ENCODE results near the gene ARHGEF3. TPM values are rescaled to one million over a fixed set of nuclear protein-coding genes. Genes with fewer than 3 reads are reported as not detected.

Gene ARHGEF3
- total RNA-seq, 1 donor from 2014 or later, result 6.9 TPM

DNA sequence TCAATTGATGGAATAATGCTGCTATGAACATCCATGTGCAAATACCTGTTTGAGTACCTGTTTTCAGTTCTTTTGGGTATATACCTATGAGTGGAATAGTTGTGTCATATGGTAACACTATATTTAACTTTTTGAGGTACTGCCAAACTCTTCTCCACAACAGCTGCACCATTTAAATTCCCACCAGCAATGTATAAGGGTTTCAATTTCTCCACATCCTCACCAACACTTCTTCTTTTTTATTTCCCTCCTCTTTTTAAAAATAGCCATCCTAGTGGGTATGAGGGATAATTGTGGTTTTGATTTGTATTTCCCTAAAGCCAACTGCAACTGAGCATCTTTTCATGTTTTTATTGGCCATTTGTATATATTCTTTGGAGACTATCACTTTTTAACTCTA is 31.3 kb upstream of the ARHGEF3 start:
- TF ChIP-seq, protein P1, sequence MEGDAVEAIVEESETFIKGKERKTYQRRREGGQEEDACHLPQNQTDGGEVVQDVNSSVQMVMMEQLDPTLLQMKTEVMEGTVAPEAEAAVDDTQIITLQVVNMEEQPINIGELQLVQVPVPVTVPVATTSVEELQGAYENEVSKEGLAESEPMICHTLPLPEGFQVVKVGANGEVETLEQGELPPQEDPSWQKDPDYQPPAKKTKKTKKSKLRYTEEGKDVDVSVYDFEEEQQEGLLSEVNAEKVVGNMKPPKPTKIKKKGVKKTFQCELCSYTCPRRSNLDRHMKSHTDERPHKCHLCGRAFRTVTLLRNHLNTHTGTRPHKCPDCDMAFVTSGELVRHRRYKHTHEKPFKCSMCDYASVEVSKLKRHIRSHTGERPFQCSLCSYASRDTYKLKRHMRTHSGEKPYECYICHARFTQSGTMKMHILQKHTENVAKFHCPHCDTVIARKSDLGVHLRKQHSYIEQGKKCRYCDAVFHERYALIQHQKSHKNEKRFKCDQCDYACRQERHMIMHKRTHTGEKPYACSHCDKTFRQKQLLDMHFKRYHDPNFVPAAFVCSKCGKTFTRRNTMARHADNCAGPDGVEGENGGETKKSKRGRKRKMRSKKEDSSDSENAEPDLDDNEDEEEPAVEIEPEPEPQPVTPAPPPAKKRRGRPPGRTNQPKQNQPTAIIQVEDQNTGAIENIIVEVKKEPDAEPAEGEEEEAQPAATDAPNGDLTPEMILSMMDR (IDR thresholded peaks at IDR 0.05), result no peak

GRCh38 chr3:56831572-56831971 is 29.8 kb upstream of the ARHGEF3 start:
- no peak overlapping the region for H3K27ac Mint-ChIP-seq (ENCODE audit: unreplicated experiment)
- H3K4me1 Mint-ChIP-seq (ENCODE audit: low read depth), result peaks cover 13% of the 10 kb centered on the region
- no peaks in the 10 kb centered on the region for H3K36me3 Mint-ChIP-seq (ENCODE audit: low read depth)
- TF ChIP-seq, protein P1 (IDR thresholded peaks at IDR 0.05), result no peak
- H3K4me3 Mint-ChIP-seq (ENCODE audit: unreplicated experiment), result no peak overlapping the region
- DNase-seq (ENCODE audit: low spot score), result no peak
- no peaks in the 10 kb centered on the region for H3K27me3 Mint-ChIP-seq (ENCODE audit: low read depth)
- H3K9me3 Mint-ChIP-seq (ENCODE audit: low read depth), result no peaks in the 10 kb centered on the region

More for the DNA sequence above, 31.3 kb upstream of the ARHGEF3 start:
- Mint-ChIP-seq H3K9me3 (ENCODE audit: low read depth) (no peaks in the 10 kb centered on the region), H3K4me3 (ENCODE audit: unreplicated experiment) (no peak overlapping the region), H3K27ac (ENCODE audit: unreplicated experiment) (no peak overlapping the region), H3K27me3 (ENCODE audit: low read depth) (no peaks in the 10 kb centered on the region), H3K4me1 (ENCODE audit: low read depth) (peaks cover 13% of the 10 kb centered on the region), H3K36me3 (ENCODE audit: low read depth) (no peaks in the 10 kb centered on the region)
- DNase-seq (ENCODE audit: low spot score), result no peak

DNA sequence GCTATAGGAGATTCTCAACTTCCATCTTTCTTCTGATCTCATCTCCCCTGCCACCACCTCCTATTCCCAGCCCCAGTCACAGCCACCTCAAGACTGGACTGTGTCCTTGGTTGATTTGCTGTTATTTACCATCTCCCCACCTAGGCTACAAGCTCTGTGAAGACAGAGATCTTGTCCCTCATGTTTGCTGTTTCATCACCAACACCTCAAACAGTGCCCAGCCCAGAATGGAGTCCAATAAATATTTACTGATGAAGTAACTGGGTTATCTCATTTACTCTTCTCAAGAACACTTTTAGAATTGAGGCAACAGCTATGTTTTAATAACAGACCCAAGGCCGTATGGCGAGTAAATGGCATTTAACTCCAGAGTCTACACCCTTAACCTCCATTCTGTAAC is 29.1 kb upstream of the ARHGEF3 start:
- H3K4me3 Mint-ChIP-seq (ENCODE audit: unreplicated experiment), result no peak overlapping the region
- DNase-seq (ENCODE audit: low spot score), result no peak
- H3K4me1 Mint-ChIP-seq (ENCODE audit: low read depth), result peaks cover 10% of the 10 kb centered on the region
- H3K27me3 Mint-ChIP-seq (ENCODE audit: low read depth), result peaks cover under 1% of the 10 kb centered on the region
- H3K27ac Mint-ChIP-seq (ENCODE audit: unreplicated experiment), result no peak overlapping the region
- no peaks in the 10 kb centered on the region for H3K9me3 Mint-ChIP-seq (ENCODE audit: low read depth)
- no peaks in the 10 kb centered on the region for H3K36me3 Mint-ChIP-seq (ENCODE audit: low read depth)
- TF ChIP-seq, protein P1 (IDR thresholded peaks at IDR 0.05), result no peak

GRCh38 chr3:56829533-56829932 is 27.8 kb upstream of the ARHGEF3 start:
- H3K4me3 Mint-ChIP-seq (ENCODE audit: unreplicated experiment), result no peak overlapping the region
- TF ChIP-seq, protein P1 (IDR thresholded peaks at IDR 0.05), result no peak
- H3K36me3 Mint-ChIP-seq (ENCODE audit: low read depth), result no peaks in the 10 kb centered on the region
- peaks cover 3% of the 10 kb centered on the region for H3K27me3 Mint-ChIP-seq (ENCODE audit: low read depth)
- no peak overlapping the region for H3K27ac Mint-ChIP-seq (ENCODE audit: unreplicated experiment)
- no peaks in the 10 kb centered on the region for H3K9me3 Mint-ChIP-seq (ENCODE audit: low read depth)
- DNase-seq (ENCODE audit: low spot score), result no peak
- H3K4me1 Mint-ChIP-seq (ENCODE audit: low read depth), result peaks cover 6% of the 10 kb centered on the region

DNA sequence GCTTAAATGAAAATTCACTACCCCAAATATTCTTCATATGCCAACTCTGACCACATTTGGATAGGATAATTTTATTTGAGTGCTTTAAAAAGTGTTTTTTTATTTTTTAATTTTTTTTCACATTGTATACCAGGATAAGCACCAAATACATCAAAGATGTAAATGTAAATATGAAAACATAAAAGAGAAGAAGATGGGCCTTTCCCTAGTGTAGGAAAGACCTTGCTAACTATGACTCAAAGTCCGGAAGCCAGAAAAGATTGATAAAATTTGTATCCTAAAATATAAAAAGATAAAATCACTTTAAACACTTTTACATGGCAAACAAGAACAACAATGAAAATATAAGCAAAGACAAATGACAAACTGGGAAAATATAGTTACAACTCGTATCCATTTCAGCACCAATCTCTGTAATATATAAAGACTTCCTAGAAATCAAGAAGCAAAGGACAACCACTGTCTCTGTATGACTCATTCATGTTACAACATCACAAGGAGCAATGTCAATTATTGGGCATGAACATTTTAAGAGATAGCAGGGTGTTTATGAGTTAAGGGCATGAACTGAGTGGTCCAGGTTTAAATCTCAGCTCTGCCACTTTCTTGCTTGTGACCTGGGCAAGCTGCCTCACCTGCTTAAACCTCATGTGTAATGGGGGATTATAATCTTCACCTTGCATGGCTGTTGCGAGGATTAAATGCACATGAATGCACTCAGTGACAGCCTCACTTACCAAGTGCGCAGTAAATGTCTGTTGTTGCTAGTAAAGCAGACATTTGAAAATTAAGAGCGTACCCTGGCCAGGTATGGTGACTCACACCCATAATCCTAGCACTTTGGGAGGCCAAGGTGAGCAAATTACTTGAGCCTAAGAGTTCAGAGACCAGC is 25.3 kb upstream of the ARHGEF3 start:
- no peak overlapping the region for H3K27ac Mint-ChIP-seq (ENCODE audit: unreplicated experiment)
- peaks cover 6% of the 10 kb centered on the region for H3K4me1 Mint-ChIP-seq (ENCODE audit: low read depth)
- no peak for DNase-seq (ENCODE audit: low spot score)
- no peaks in the 10 kb centered on the region for H3K36me3 Mint-ChIP-seq (ENCODE audit: low read depth)
- TF ChIP-seq, protein P1 (IDR thresholded peaks at IDR 0.05), result no peak
- no peaks in the 10 kb centered on the region for H3K9me3 Mint-ChIP-seq (ENCODE audit: low read depth)
- H3K27me3 Mint-ChIP-seq (ENCODE audit: low read depth), result peaks cover 3% of the 10 kb centered on the region
- no peak overlapping the region for H3K4me3 Mint-ChIP-seq (ENCODE audit: unreplicated experiment)
